GM12878 (cell line): ENCODE data around the gene SRRM3. TPM values are rescaled to one million over a fixed set of nuclear protein-coding genes. Genes with fewer than 3 reads are reported as not detected.

Source experiments
- ATAC-seq: fragments of 200-7000 bp; cut with Tn5 transposase; 3 replicates; pipeline ENCODE4 v1.9.1; 2020; ENCODE audit warnings: mild to moderate bottlenecking, moderate library complexity
- BruUV-seq: library from RNA; stranded (reverse); fragments of 400-500 nt; replicated peaks from 2 replicates; lab custom pipeline; 2021; lab: Mats Ljungman, UMichigan
- CTCF ChIA-PET: fragments of 300-600 bp; sonication (Branson Sonifier 250); formaldehyde crosslinking; extraction: SDS; loops from one replicate; lab custom pipeline; 2021; ENCODE audit warnings: inconsistent platforms; lab: Yijun Ruan, JAX
- POLR2A ChIA-PET: fragments of 350-600 bp; formaldehyde crosslinking; extraction: SDS; loops from one replicate; lab custom pipeline; 2021; ENCODE audit warnings: inconsistent platforms; lab: Charles Lee
- RAD21 ChIA-PET: fragments of 300-600 bp; sonication (Branson Sonifier 250); formaldehyde crosslinking; loops from one replicate; lab custom pipeline; 2023; ENCODE audit warnings: antibody characterized with exemption; ENCODE audit not compliant: unreplicated experiment; lab: Charles Lee
- SMC1A ChIA-PET: fragments of 300-600 bp; sonication (Branson Sonifier 250); formaldehyde crosslinking; loops from one replicate; lab custom pipeline; 2023; ENCODE audit not compliant: unreplicated experiment, uncharacterized antibody; lab: Charles Lee
- DNase-seq: peaks from one replicate; pipeline ENCODE4 v3.0.0-alpha.2; 2011; ENCODE audit warnings: low read depth, low spot score
- FAIRE-seq: peaks from 3 replicates; lab custom pipeline; 2011; peaks lifted over from hg19 to GRCh38; lab: Jason Lieb, UNC
- H2AFZ ChIP-seq: 2 replicates; pipeline ENCODE4 v1.6.0; 2011; ENCODE audit warnings: low read depth, low read length, control low read depth; ENCODE audit not compliant: control insufficient read depth
- H3K27ac ChIP-seq: 2 replicates; pipeline ENCODE4 v1.5.1; 2011; ENCODE audit warnings: control low read depth; ENCODE audit not compliant: control insufficient read depth, insufficient read depth
- H3K27me3 ChIP-seq, 2 experiments: replicated peaks in 1 of 2; 2 replicates each; pipeline versions ENCODE4 v1.6.0 to v1.6.1; 2011; ENCODE audit warnings: low read length in 1 of 2; ENCODE audit not compliant: control insufficient read depth in 2 of 2, insufficient read depth in 2 of 2
- H3K36me3 ChIP-seq, 2 experiments: 2 replicates each; pipeline ENCODE4 v1.5.1; 2011; ENCODE audit warnings: low read length in 1 of 2; ENCODE audit not compliant: control insufficient read depth in 2 of 2, insufficient read depth in 2 of 2
- H3K4me1 ChIP-seq: 2 replicates; pipeline ENCODE4 v1.6.1; 2011; ENCODE audit warnings: mild to moderate bottlenecking, low read length, moderate library complexity, mixed read lengths; ENCODE audit not compliant: control insufficient read depth, insufficient read depth
- H3K4me2 ChIP-seq: 2 replicates; pipeline ENCODE4 v1.6.0; 2011; ENCODE audit warnings: control low read depth; ENCODE audit not compliant: control insufficient read depth, insufficient read depth
- H3K4me3 ChIP-seq: fragments of 200-600 bp; sonication (generic); 2 replicates; pipeline ENCODE4 v1.5.1; 2016
- H3K79me2 ChIP-seq: 2 replicates; pipeline ENCODE4 v1.6.0; 2011; ENCODE audit warnings: low read length; ENCODE audit not compliant: control insufficient read depth, insufficient read depth
- H3K9ac ChIP-seq: 2 replicates; pipeline ENCODE4 v1.8.0; 2011; ENCODE audit warnings: low read length, control low read depth, mixed read lengths; ENCODE audit not compliant: control insufficient read depth, insufficient read depth
- H3K9me3 ChIP-seq: replicated peaks from 3 replicates; pipeline ENCODE4 v1.5.1; 2011; ENCODE audit warnings: mild to moderate bottlenecking, low read length; ENCODE audit not compliant: control insufficient read depth, insufficient read depth
- H4K20me1 ChIP-seq: 2 replicates; pipeline ENCODE4 v1.6.0; 2011; ENCODE audit not compliant: control insufficient read depth, insufficient read depth
- CEBPB ChIP-seq, 2 experiments: fragments of 150-350 bp in 1 of 2; IDR thresholded peaks; 2 replicates each; pipeline ENCODE4 v1.6.1; 2012 to 2014; ENCODE audit warnings: low read depth in 2 of 2, low read length in 2 of 2, borderline replicate concordance in 1 of 2, inconsistent platforms in 1 of 2
- E4F1 ChIP-seq: fragments of 450-650 bp; IDR thresholded peaks from 2 replicates; pipeline ENCODE4 v1.6.1; 2018; ENCODE audit warnings: borderline replicate concordance, mild to moderate bottlenecking; ENCODE audit not compliant: partially characterized antibody
- ESRRA ChIP-seq: IDR thresholded peaks from 2 replicates; pipeline ENCODE4 v1.6.1; 2012; ENCODE audit warnings: mild to moderate bottlenecking, low read length, improper control_type of control experiment
- EZH2 ChIP-seq: IDR thresholded peaks from 2 replicates; pipeline ENCODE4 v1.6.1; 2012; ENCODE audit warnings: low read depth, mild to moderate bottlenecking, control low read depth, inconsistent platforms, low read length, borderline replicate concordance; ENCODE audit not compliant: control insufficient read depth
- HDAC2 ChIP-seq: fragments of 200-600 bp; sonication (generic); IDR thresholded peaks from 2 replicates; pipeline ENCODE4 v1.6.1; 2017
- IRF4 ChIP-seq: IDR thresholded peaks from 2 replicates; pipeline ENCODE4 v1.6.1; 2011; ENCODE audit warnings: low read depth, low read length
- KAT2A ChIP-seq: conservative IDR thresholded peaks from 2 replicates; pipeline ENCODE4 v1.6.1; 2011; ENCODE audit warnings: low read depth, low read length; ENCODE audit not compliant: control insufficient read depth
- MEF2B ChIP-seq: fragments of 450-650 bp; IDR thresholded peaks from 2 replicates; pipeline ENCODE4 v1.6.1; 2018; ENCODE audit warnings: mild to moderate bottlenecking, moderate library complexity; ENCODE audit not compliant: partially characterized antibody, poor library complexity, severe bottlenecking
- MYB ChIP-seq: fragments of 150-350 bp; IDR thresholded peaks from 2 replicates; pipeline ENCODE4 v1.6.1; 2014; ENCODE audit warnings: mild to moderate bottlenecking, low read depth, low read length, borderline replicate concordance
- NRF1 ChIP-seq: conservative IDR thresholded peaks from 2 replicates; pipeline ENCODE4 v1.6.1; 2011; ENCODE audit warnings: mild to moderate bottlenecking, low read depth, low read length, improper control_type of control experiment
- POLR2A ChIP-seq: IDR thresholded peaks from 2 replicates; pipeline ENCODE4 v1.6.1; 2011; ENCODE audit warnings: low read depth, mild to moderate bottlenecking, low read length
- RB1 ChIP-seq: fragments of 450-650 bp; formaldehyde crosslinking; IDR thresholded peaks from 2 replicates; pipeline ENCODE4 v1.6.1; 2017; ENCODE audit warnings: mild to moderate bottlenecking, borderline replicate concordance
- SP1 ChIP-seq: IDR thresholded peaks from one replicate; pipeline ENCODE4 v1.6.1; 2011; ENCODE audit warnings: low read depth, low read length
- SPI1 ChIP-seq: IDR thresholded peaks from 2 replicates; pipeline ENCODE4 v1.6.1; 2011; ENCODE audit warnings: low read depth, mild to moderate bottlenecking, low read length, moderate library complexity, borderline replicate concordance; ENCODE audit not compliant: insufficient read depth
- SREBF1 ChIP-seq: IDR thresholded peaks from 2 replicates; pipeline ENCODE4 v1.6.1; 2012; ENCODE audit warnings: mild to moderate bottlenecking, low read length
- SUZ12 ChIP-seq: fragments of 200-600 bp; sonication (generic); IDR thresholded peaks from one replicate; pipeline ENCODE4 v1.6.1; 2018; ENCODE audit warnings: antibody characterized with exemption, mild to moderate bottlenecking; ENCODE audit not compliant: unreplicated experiment
- YY1 ChIP-seq: IDR thresholded peaks from 2 replicates; pipeline ENCODE4 v1.6.1; 2011; ENCODE audit warnings: low read depth, mild to moderate bottlenecking, low read length
- ZNF24 ChIP-seq: fragments of 450-650 bp; IDR thresholded peaks from 2 replicates; pipeline ENCODE4 v1.6.1; 2017; ENCODE audit warnings: antibody characterized with exemption, mild to moderate bottlenecking
- WGBS: methylation state at CpG from one replicate; pipeline ENCODE4 v1.1.6; 2016; ENCODE audit warnings: low lambda C conversion rate; ENCODE audit not compliant: insufficient replicate concordance, insufficient coverage; ENCODE audit errors: missing lambda C conversion rate; 5-methylcytosine and 5-hydroxymethylcytosine counted together
- in situ Hi-C: fragments of 300-500 bp; cut with MboI; formaldehyde crosslinking; loops from 9 replicates; pipeline ENCODE4 v1.14.3; 2018; ENCODE audit warnings: mixed read lengths
- intact Hi-C: fragments of 100-400 bp; cut with micrococcal nuclease; formaldehyde crosslinking; loops from one replicate; pipeline ENCODE4 v1.14.2; 2022; ENCODE audit not compliant: unreplicated experiment
- polyA plus RNA-seq, 11 experiments: library from polyadenylated mRNA; depleted of rRNA in 4 of 11; unstranded in 6 of 11; stranded (reverse) in 5 of 11; fragments of >200 nt; fragmentation: Nextera tagmentation in 4 of 11; fragmentation: Illumina TruSeq in 1 of 11; extraction: Ambion mirVana in 4 of 11; extraction: Trizol in 1 of 11; gene quantifications; 1 replicate in 1 of 11; 2 replicates in 10 of 11; pipeline versions ENCODE4 v1.2.1 to v1.2.3, GENCODE V29; 2011 to 2016; ENCODE audit warnings: inconsistent platforms in 2 of 11, missing spikeins in 2 of 11, low read depth in 1 of 11
- total RNA-seq, 4 experiments: library from RNA; depleted of rRNA in 3 of 4; stranded (reverse); fragments of >200 nt in 3 of 4; fragmentation: Illumina TruSeq in 1 of 4; extraction: Trizol in 1 of 4; gene quantifications; 2 replicates each; pipeline versions ENCODE4 v1.2.1 to v1.2.3, GENCODE V29; 2013 to 2021

Gene SRRM3
- total and polyA plus RNA-seq, 10 of the 15 experiments (the other 5 are each of a cell fraction or from before 2014, with no cell fraction given): 0.03 to 0.15 (median 0.05) TPM; not detected in 6

- POLR2A ChIA-PET: no interaction called here
- Histone ChIP-seq H3K27me3 (no peaks in the 10 kb centered on the region), H3K4me3 (no peak overlapping the region), H3K9ac (no peak overlapping the region), H3K36me3 (peaks cover 11 to 34% of the 10 kb centered on the region in 2 experiments), H3K4me1 (peaks cover 2% of the 10 kb centered on the region), H3K79me2 (peaks cover 7% of the 10 kb centered on the region), H3K27ac (no peak overlapping the region), H3K4me2 (no peak overlapping the region), H3K9me3 (no peaks in the 10 kb centered on the region), H2AFZ (no peak overlapping the region), H4K20me1 (peaks cover 4% of the 10 kb centered on the region)
- intact Hi-C loops: no loop called here
- CTCF ChIA-PET: no interaction called here
- FAIRE-seq (no peak), ATAC-seq (no peak), DNase-seq (no peak)
- SMC1A ChIA-PET: interaction anchor here (0.8 kb wide), 1 partner anchor 35 kb away, joined by 3 read pairs; no protein-coding TSS in a partner anchor
- in situ Hi-C loops: no loop called here
- TF ChIP-seq EZH2: no peak
- TF ChIP-seq POLR2A: 0 out of 2 replicates have a peak, but pooled peaks have one; percentile 8
- BruUV-seq: no TSS peak
- WGBS: 97% methylated on average over 11 of the region's 11 CpGs
- RAD21 ChIA-PET: no interaction called here
These were observed 123.4 kb downstream of the SRRM3 start for GRCh38 chr7:76325092-76325491.

GRCh38 chr7:76325811-76326210 lies 124.1 kb downstream of the SRRM3 start:
- 89% methylated on average over 5 of the region's 5 CpGs for WGBS
- Histone ChIP-seq H4K20me1 (peaks cover 9% of the 10 kb centered on the region), H3K4me2 (no peak overlapping the region), H3K9me3 (no peaks in the 10 kb centered on the region), H3K79me2 (peaks cover 11% of the 10 kb centered on the region), H3K9ac (no peak overlapping the region), H2AFZ (no peak overlapping the region), H3K4me3 (no peak overlapping the region), H3K36me3 (peaks cover 14 to 41% of the 10 kb centered on the region in 2 experiments), H3K4me1 (no peaks in the 10 kb centered on the region), H3K27me3 (no peaks in the 10 kb centered on the region), H3K27ac (no peak overlapping the region)
- BruUV-seq: no TSS peak
- ChIA-PET RAD21 (no interaction called here), SMC1A (interaction anchor here (0.8 kb wide), 1 partner anchor 34 kb away, joined by 3 read pairs; no protein-coding TSS in a partner anchor), CTCF (no interaction called here), POLR2A (interaction anchor here (1.5 to 1.6 kb wide), 2 partner anchors 9 to 39 kb away, joined by 3 to 4 read pairs; no protein-coding TSS in a partner anchor)
- ATAC-seq: no peak
- no peak for FAIRE-seq
- in situ Hi-C loops: no loop called here
- no peak for DNase-seq
- intact Hi-C loops: no loop called here
- no peak for TF ChIP-seq ESRRA
- TF ChIP-seq CEBPB (IDR thresholded peaks at IDR 0.05; ENCODE audit: borderline replicate concordance in 1 of 2, low read depth in 2 of 2, low read length in 2 of 2): no peak
- TF ChIP-seq SREBF1: no peak
- no peak for TF ChIP-seq MYB
- TF ChIP-seq SPI1: no peak
- no peak for TF ChIP-seq KAT2A
- no peak for TF ChIP-seq SUZ12
- no peak for TF ChIP-seq NRF1
- TF ChIP-seq MEF2B: no peak
- no peak for TF ChIP-seq RB1
- TF ChIP-seq E4F1: no peak
- TF ChIP-seq ZNF24: no peak
- no peak for TF ChIP-seq SP1
- TF ChIP-seq IRF4: no peak
- TF ChIP-seq HDAC2: no peak
- TF ChIP-seq YY1: no peak
